RWPE2 (cell line): ENCODE data around the gene NHS.

ENCODE experiments used
- ATAC-seq: fragments of 200-7000 bp; cut with Tn5 transposase; 3 replicates; pipeline ENCODE4 v1.9.1; 2021; ENCODE audit warnings: low read depth
- DNase-seq: peaks from one replicate; pipeline ENCODE4 v3.0.0-alpha.2; 2020; ENCODE audit warnings: low spot score
- H3K27ac ChIP-seq: fragments of 450-650 bp; 2 replicates; pipeline ENCODE4 v1.5.1; 2017; ENCODE audit warnings: mild to moderate bottlenecking; ENCODE audit not compliant: poor library complexity, severe bottlenecking
- H3K27me3 ChIP-seq: fragments of 250-450 bp; sonication (Bioruptor Pico); 2 replicates; pipeline ENCODE4 v1.5.1; 2021; ENCODE audit warnings: mild to moderate bottlenecking, moderate library complexity; ENCODE audit not compliant: insufficient read depth, poor library complexity, severe bottlenecking
- H3K36me3 ChIP-seq: fragments of 250-450 bp; sonication (Bioruptor Pico); 2 replicates; pipeline ENCODE4 v1.5.1; 2020; ENCODE audit warnings: low read depth, mild to moderate bottlenecking, moderate library complexity
- H3K4me1 ChIP-seq: fragments of 250-450 bp; sonication (Bioruptor Pico); 2 replicates; pipeline ENCODE4 v1.5.1; 2021; ENCODE audit warnings: mild to moderate bottlenecking, moderate library complexity; ENCODE audit not compliant: insufficient read depth, poor library complexity, severe bottlenecking
- H3K4me3 ChIP-seq: fragments of 250-450 bp; sonication (Bioruptor Pico); 2 replicates; pipeline ENCODE4 v1.5.1; 2021; ENCODE audit warnings: mild to moderate bottlenecking, moderate library complexity; ENCODE audit not compliant: severe bottlenecking
- H3K9me3 ChIP-seq: fragments of 250-450 bp; sonication (Bioruptor Pico); 2 replicates; pipeline ENCODE4 v1.5.1; 2021; ENCODE audit warnings: mild to moderate bottlenecking, moderate library complexity; ENCODE audit not compliant: severe bottlenecking
- TF ChIP-seq, protein P1 (sequence below): fragments of 450-650 bp; IDR thresholded peaks from one replicate; pipeline ENCODE4 v1.5.1; 2017; ENCODE audit warnings: mild to moderate bottlenecking, moderate library complexity; ENCODE audit not compliant: poor library complexity, severe bottlenecking

Gene NHS

DNA sequence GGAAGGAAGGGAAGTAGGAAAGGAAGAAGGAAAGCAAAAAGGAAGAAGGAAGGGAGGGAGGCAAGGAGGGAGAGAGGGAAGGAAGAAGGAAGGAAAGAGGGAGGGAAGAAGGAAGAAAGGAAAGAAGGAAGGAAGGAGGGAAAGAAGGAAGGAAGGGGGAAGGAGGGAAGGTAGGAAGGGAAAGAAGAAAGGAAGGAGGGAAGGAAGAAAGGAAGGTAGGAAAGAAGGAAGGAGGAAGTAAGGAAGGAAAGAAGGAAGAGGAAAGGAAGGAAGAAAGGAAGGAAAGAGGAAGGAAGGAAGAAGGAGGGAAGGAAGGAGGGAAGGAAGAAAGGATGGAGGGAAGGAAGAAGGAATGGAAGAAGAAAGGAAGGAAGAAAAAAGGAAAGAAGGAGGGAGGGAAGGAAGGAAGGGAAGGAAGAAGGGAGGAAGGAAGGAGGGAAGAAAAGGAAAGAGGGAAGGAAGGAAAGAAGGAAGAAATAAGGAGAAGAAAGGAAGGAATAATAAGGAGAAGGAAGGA lies 343.7 kb downstream of the NHS start:
- Histone ChIP-seq H3K4me3 (no peak overlapping the region), H3K4me1 (no peaks in the 10 kb centered on the region), H3K27ac (no peak overlapping the region), H3K36me3 (no peaks in the 10 kb centered on the region), H3K27me3 (no peaks in the 10 kb centered on the region), H3K9me3 (no peaks in the 10 kb centered on the region)
- DNase-seq (no peak), ATAC-seq (no peak)
- TF ChIP-seq, protein P1, sequence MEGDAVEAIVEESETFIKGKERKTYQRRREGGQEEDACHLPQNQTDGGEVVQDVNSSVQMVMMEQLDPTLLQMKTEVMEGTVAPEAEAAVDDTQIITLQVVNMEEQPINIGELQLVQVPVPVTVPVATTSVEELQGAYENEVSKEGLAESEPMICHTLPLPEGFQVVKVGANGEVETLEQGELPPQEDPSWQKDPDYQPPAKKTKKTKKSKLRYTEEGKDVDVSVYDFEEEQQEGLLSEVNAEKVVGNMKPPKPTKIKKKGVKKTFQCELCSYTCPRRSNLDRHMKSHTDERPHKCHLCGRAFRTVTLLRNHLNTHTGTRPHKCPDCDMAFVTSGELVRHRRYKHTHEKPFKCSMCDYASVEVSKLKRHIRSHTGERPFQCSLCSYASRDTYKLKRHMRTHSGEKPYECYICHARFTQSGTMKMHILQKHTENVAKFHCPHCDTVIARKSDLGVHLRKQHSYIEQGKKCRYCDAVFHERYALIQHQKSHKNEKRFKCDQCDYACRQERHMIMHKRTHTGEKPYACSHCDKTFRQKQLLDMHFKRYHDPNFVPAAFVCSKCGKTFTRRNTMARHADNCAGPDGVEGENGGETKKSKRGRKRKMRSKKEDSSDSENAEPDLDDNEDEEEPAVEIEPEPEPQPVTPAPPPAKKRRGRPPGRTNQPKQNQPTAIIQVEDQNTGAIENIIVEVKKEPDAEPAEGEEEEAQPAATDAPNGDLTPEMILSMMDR: no peak

DNA sequence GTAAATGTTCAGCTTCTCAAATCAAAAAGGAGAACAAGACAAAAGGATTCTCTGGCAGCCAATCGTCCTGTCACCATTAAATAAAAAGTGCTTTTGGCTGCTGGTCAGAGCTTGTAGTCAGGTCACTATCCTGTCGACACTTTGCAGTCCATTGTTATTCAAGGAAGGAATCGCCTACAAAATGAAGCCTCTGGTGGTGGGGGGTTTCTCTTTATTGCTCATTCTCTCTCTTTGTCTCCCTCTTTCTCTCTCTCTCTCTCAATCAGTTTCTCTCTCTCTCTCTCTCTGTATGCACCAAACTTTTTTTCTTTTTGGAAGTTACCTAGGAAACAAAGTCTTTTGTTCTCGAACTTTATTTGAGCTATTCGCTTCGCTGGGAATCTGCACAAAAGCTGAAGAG lies 344.7 kb downstream of the NHS start:
- TF ChIP-seq, protein P1: no peak
- DNase-seq (no peak), ATAC-seq (no peak)
- no peak overlapping the region for H3K4me3 ChIP-seq
- H3K36me3 ChIP-seq: no peaks in the 10 kb centered on the region
- H3K27me3 ChIP-seq: no peaks in the 10 kb centered on the region
- no peaks in the 10 kb centered on the region for H3K4me1 ChIP-seq
- H3K9me3 ChIP-seq: no peaks in the 10 kb centered on the region
- H3K27ac ChIP-seq: no peak overlapping the region

DNA sequence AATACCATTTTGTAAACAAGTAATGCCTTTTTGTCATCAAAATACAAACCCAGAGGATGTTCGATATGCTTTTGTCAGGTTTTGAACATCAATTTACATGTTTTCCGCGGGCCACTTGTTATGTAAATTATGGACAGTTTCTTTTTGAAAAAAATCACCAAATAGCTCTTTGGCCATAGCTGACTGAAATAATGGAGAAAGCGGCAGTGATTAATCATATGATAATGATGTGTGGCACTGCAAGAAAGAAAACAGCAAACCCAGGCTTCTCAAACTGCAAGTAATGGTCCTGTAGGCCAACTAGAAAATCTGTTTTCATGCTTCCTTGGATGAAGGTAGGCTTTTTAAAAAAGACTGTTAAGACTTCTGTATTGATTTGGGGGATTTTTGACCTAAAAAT lies 346.7 kb downstream of the NHS start:
- no peaks in the 10 kb centered on the region for H3K9me3 ChIP-seq
- H3K4me3 ChIP-seq: no peak overlapping the region
- H3K36me3 ChIP-seq: no peaks in the 10 kb centered on the region
- TF ChIP-seq, protein P1: no peak
- ATAC-seq (no peak), DNase-seq (no peak)
- no peaks in the 10 kb centered on the region for H3K4me1 ChIP-seq
- H3K27me3 ChIP-seq: no peaks in the 10 kb centered on the region
- H3K27ac ChIP-seq: no peak overlapping the region

DNA sequence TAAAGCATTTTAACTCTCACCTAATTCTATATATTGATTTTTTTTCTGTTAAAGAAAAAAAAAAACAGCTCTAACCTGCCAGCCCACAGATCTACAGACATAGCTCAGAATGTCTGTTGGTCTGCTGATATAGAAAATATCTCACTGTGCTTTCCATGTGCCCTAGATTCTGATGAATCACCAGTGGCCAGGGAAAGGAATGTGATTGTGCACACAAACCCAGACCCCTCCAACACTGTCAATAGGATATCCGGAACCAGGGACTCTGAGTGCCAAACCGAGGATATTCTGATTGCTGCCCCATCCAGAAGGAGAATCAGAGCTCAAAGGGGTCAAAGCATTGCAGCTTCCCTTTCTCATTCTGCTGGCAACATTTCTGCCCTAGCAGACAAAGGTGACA lies 350.2 kb downstream of the NHS start:
- Histone ChIP-seq H3K27ac (no peak overlapping the region), H3K27me3 (no peaks in the 10 kb centered on the region), H3K4me3 (no peak overlapping the region), H3K9me3 (no peaks in the 10 kb centered on the region), H3K36me3 (no peaks in the 10 kb centered on the region), H3K4me1 (no peaks in the 10 kb centered on the region)
- DNase-seq (no peak), ATAC-seq (no peak)
- TF ChIP-seq, protein P1: no peak

DNA sequence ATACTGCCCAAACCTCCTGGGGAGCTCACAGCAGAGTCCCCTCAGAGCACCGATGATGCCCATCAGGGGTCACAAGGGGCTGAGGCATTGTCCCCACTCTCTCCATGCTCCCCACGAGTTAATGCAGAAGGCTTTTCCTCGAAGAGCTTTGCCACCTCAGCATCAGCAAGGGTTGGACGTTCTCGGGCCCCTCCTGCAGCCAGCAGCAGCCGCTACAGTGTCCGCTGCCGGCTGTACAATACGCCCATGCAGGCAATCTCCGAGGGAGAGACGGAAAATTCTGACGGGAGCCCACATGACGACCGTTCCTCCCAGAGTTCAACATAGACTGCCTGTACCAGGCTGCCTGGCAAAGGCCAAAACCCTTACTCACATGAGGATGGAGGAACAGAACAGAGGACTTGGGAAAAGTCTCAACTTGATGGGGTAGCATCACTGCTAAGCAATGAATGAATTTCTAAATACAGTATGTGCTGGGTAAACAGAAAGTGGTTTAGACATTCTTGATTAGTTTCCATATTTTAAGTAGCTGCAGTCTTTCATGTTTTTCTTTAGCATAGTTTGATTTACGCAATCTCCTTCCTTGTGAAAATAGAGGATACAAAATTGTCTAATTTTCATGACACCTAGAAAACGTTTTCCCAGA lies 357.3 kb downstream of the NHS start:
- TF ChIP-seq, protein P1: no peak
- no peaks in the 10 kb centered on the region for H3K9me3 ChIP-seq
- H3K4me3 ChIP-seq: no peak overlapping the region
- H3K4me1 ChIP-seq: no peaks in the 10 kb centered on the region
- no peaks in the 10 kb centered on the region for H3K36me3 ChIP-seq
- no peak overlapping the region for H3K27ac ChIP-seq
- ATAC-seq (no peak), DNase-seq (no peak)
- no peaks in the 10 kb centered on the region for H3K27me3 ChIP-seq
